PFSK-1 (cell line): ENCODE results near the gene SLC5A12.

Source experiments
- FOXP2 ChIP-seq: optimal IDR thresholded peaks from 2 replicates; pipeline ENCODE3; 2011; ENCODE audit warnings: borderline replicate concordance, control low read depth, inconsistent platforms; ENCODE audit not compliant: insufficient read depth; ENCODE audit errors: extremely low read length, extremely low read depth
- POLR2AphosphoS5 ChIP-seq: IDR thresholded peaks from 2 replicates; pipeline ENCODE4 v1.6.1; 2012; ENCODE audit warnings: low read depth, mild to moderate bottlenecking, control low read depth, low read length, moderate library complexity
- SIN3A ChIP-seq: IDR thresholded peaks from 2 replicates; pipeline ENCODE4 v1.6.1; 2012; ENCODE audit warnings: mild to moderate bottlenecking, low read length, moderate library complexity, borderline replicate concordance; ENCODE audit not compliant: insufficient read depth
- TAF1 ChIP-seq: IDR thresholded peaks from 2 replicates; pipeline ENCODE4 v1.6.1; 2012; ENCODE audit warnings: low read length, control low read depth, borderline replicate concordance; ENCODE audit not compliant: insufficient read depth
- TF ChIP-seq, protein P1 (sequence below), 2 experiments: IDR thresholded peaks; 2 replicates each; pipeline versions ENCODE4 v1.6.1 to v1.8.0; 2011 to 2012; ENCODE audit warnings: low read depth in 2 of 2, low read length in 2 of 2, control low read depth in 1 of 2, inconsistent platforms in 1 of 2, mild to moderate bottlenecking in 1 of 2, moderate library complexity in 1 of 2; ENCODE audit not compliant: insufficient read depth in 1 of 2

GRCh38 chr11:26717771-26718170, 4.1 kb downstream of the SLC5A12 start:
- TF ChIP-seq POLR2AphosphoS5 (no peak), TAF1 (no peak), SIN3A (no peak), FOXP2 (no peak)
- TF ChIP-seq, protein P1, sequence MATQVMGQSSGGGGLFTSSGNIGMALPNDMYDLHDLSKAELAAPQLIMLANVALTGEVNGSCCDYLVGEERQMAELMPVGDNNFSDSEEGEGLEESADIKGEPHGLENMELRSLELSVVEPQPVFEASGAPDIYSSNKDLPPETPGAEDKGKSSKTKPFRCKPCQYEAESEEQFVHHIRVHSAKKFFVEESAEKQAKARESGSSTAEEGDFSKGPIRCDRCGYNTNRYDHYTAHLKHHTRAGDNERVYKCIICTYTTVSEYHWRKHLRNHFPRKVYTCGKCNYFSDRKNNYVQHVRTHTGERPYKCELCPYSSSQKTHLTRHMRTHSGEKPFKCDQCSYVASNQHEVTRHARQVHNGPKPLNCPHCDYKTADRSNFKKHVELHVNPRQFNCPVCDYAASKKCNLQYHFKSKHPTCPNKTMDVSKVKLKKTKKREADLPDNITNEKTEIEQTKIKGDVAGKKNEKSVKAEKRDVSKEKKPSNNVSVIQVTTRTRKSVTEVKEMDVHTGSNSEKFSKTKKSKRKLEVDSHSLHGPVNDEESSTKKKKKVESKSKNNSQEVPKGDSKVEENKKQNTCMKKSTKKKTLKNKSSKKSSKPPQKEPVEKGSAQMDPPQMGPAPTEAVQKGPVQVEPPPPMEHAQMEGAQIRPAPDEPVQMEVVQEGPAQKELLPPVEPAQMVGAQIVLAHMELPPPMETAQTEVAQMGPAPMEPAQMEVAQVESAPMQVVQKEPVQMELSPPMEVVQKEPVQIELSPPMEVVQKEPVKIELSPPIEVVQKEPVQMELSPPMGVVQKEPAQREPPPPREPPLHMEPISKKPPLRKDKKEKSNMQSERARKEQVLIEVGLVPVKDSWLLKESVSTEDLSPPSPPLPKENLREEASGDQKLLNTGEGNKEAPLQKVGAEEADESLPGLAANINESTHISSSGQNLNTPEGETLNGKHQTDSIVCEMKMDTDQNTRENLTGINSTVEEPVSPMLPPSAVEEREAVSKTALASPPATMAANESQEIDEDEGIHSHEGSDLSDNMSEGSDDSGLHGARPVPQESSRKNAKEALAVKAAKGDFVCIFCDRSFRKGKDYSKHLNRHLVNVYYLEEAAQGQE (IDR thresholded peaks at IDR 0.05; ENCODE audit: insufficient read depth in 1 of 2, low read depth in 2 of 2, low read length in 2 of 2): no peak
